NCI-H446 (cell line): ENCODE data around the gene TRPC4.
"Not testable (repeated sequence)": the region's sequence is repeated elsewhere in the genome, so short reads cannot be mapped to it uniquely, and the experiment has no call there.

ENCODE experiments used
- DNase-seq, 2 experiments: peaks; one replicate each; lab custom pipeline; 2025; lab: John Stamatoyannopoulos, UW

TRPC4 gene

DNA sequence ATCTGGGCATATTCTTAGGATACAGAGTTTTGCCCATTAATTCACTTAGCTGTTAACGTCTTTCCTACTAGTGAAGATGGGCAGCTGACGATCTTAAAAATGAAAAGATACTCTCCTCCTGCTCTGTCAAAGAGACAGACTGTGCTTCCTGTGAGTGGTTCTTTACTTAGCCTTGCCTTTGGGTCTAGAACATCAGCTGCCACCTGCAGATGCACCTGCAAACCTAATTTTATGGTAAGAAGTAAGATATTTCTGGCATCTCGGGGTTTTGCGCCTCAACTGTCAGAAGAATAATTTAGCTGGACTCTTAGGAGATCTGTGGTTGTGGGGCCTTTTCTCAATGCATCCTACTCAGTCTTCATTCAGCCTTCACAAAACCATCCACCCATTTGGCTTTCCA is 36.2 kb downstream of the TRPC4 start:
- DNase-seq, result no peak

DNA sequence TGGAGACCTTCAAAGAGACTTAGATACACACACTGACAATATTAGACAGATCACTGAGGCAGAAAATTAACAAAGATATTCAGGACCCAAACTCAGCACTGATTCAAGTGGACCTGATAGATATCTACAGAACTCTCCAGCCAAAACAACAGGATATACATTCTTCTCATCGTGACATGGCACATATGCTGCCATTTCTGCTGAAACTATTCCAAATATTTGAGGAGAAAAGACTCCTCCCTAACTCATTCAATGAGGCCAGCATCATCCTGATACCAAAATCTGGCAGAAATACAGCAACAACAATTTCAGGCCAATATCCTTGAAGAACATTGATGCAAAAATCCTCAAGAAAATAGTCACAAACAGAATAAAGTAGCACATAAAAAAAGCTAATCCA is 53.3 kb downstream of the TRPC4 start:
- DNase-seq, result no peak

DNA sequence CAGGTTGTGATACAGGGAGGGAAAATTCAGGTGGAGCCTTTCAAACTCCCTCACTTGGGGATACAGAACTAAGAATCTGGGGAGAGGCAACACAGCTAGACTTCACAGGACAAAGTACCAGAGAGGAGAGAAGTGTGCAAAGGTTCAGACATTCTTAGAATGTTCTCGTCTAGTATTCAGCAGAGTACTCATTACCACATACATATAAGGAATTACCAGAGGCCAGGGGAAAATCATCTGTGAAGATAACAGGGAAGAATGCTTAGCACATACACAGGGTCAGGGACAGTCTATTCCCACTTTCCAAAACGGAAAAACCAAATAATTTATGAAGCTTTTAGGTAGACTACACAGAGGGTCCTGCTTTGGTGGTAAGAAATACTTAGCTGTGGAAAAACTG is 58.1 kb downstream of the TRPC4 start:
- DNase-seq, result no peak

DNA sequence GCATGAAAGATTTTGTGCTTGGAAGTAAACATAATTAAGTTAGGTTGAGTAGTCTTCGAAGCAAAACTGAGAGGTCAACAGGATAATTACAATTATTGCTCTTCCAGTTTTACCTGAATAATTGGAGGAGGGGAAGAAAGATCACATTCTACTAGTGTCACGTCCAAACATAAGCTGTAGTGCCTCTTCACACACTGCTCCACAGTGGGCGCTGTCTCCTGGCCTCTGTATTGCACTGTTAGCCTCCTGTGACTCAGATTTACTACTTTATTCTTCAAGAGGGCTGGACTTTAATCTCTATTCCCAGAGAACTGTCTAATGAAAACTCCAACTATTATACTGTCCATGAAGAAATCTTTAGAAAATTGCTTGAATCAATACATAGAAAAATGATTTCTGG is 62.9 kb downstream of the TRPC4 start:
- no peak for DNase-seq

DNA sequence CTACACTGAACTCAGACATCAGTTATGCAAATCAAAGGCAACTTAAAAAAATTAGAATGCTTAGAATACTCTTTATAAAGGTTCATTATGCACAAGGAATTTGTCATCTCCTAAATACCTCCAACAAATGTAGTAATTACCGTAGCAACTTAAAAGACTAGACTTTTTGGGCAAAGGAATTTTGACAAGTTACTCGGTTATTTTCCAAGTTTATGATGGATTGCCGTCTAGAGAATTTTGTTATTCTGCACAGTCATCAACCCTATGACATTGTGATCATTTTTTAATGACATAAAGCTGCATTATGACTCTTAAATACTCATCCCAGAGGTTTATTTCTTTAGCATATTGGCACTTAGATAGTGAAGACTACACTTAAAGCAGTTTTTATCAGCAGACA is 71.9 kb downstream of the TRPC4 start:
- no peak for DNase-seq

DNA sequence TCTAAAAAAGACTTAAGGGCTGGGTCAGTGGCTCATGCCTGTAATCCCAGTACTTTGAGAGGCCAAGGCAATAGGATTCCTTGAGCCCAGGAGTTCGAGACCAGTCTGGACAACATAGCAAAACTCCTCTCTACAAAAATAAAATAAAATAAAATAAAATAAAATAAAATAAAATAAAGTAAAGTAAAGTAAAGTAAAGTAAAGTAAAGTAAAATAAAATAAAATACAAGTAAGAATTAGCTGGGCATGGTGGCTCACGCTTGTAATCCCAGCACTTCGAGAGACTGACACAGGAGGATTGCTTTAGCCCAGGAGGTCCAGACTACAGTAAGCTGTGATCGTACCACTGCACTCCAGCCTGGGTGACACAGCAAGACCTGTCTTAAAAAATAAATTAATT is 72.8 kb downstream of the TRPC4 start:
- DNase-seq, result not testable (repeated sequence)

DNA sequence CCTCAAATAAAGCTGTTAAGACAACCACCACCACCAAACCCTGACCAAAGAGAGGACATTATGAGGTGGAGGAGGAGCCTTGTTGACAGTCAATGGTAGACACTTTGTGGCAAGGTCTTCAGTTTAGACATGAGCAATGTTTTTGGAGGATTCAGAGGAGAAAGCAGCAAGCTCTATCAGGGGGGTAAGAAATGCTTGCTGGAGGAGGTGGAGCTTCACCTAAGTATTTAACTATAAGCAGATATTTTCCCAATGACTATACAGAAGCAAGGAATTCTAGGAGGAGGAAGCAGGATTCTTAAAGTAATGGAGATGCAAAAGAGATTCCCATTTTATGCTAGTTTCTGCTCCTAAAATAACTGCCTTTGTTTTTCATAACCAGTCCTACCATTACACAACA is 74.2 kb downstream of the TRPC4 start:
- DNase-seq, result no peak

DNA sequence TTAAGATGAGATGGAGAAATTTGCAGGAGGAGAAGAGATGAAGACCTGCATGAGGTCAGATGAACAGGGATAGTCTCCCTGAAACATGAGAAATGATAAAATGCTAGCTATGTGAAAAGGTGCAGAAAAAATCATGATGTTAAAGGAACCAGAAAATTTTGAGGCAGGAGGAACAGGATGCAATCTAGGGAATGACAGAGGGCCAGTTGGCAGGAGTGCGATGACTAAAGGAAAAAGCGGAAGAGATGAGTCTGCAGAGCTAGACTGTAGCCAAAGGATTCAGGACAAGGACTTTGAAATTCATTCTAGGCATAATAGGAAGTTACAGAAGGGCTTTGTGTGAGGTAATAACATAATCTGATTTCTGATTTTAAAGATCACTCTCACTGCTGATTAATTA is 77.9 kb downstream of the TRPC4 start:
- peak in 1 of 2 experiments; percentile 36 for DNase-seq

DNA sequence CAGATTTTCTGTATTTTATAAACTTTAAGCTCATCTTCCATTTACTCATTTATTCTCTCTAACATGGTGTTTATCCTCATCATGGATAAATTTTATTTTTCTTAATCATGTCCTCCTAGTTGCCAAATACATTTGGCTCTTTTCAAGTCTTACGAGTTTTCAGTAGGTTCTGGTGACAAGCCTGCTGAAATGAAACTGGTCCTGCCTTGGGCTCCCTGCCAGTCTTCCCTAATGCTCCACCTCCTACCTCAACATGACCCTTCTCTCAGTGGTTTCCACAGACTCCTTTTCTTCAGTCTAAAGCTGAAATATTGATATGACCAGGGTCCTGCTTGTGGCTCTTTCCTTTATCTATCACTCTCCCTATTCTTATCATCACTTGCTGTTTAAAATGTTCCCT is 81.2 kb downstream of the TRPC4 start:
- DNase-seq, result no peak

DNA sequence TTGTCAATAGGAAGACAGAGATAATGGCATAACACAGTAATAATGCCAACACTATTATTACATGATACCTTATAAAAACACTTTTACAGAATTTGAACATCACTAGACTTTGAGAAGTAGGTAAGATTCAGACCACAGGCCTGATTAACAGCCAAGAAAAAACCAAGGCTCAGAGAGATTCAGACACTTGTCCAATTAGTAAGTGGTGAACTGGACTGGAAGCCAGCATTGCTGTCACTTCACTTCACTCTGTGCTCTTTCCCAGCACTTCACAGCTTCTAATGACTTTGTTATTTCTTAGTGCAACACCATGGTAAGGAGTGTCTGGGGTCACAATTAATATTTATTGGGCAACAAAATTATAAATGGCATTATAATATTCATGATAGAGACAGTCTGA is 91.9 kb downstream of the TRPC4 start:
- DNase-seq, result no peak

DNA sequence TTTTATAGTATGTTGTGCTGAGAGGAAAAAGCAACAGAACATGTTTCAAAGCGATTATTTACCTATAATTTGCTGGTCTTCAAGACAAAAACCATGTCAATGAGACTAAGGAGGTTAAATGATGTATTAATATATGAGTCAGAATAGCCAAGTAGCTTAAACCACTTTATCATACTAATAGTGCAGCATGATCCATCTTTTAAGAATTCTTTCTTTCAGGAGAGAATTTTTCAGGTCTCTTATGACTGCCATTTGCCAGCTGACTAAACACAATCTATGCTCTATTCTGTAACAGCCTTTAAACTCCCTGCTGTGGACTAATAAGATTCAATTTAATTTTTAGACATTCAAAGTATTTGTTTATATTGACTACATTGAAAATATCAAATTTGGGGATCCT is 93.7 kb downstream of the TRPC4 start:
- no peak for DNase-seq

DNA sequence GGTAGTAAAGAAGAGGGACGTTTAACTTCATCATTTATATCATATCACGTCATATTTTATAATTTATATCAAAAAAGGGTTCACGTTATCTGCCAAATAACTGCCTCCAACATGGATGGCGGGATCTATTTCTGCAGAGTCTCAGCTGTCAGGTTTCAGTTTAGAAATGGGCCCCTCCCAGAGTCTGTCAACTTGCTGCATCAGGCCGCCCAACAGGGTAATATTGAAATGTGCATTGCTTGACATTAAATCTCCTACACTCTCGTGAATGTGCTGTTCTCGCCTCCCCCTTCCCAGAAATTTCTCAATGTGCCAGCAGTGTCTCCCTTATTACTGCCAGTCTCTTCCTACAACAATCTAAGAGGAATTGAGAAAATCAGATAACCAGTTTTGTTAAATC is 96.9 kb downstream of the TRPC4 start:
- DNase-seq, result no peak

DNA sequence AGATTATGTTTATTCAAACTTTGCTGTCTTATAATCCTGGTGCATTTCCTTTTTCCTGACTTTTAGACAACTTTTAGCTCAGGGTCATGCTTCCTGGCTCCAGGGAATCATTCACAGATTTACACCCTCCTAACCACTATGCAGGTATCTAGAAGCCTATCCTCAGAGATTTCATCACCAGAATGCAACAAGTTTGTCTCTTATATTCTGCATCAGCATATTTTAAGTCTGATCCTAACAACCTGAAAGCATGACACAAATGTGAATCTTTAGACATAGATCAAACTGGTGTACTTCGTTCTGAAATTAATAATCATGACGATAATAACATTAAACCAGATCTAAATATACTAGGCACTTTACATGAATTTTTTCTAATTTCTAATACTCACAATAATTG is 100.0 kb downstream of the TRPC4 start:
- no peak for DNase-seq

DNA sequence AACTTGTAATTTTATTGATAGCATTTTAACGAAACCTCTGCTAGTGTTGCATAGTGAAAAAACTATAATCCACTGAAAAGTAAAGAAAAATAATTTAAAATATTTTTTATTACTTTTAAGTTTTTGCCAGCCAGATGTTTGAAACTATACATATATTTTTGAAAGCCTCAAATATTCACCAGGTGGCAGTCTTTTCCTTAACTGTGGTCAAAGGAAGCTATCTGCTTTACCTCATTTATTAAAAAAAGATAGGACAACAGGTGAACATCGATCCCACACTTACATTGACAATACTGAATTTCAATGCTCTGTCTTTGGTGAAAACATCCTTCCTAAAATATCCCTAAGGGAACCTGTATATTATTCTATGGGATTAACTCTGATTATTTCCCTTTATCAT is 100.5 kb downstream of the TRPC4 start:
- peak in 1 of 2 experiments; percentile 2 for DNase-seq

DNA sequence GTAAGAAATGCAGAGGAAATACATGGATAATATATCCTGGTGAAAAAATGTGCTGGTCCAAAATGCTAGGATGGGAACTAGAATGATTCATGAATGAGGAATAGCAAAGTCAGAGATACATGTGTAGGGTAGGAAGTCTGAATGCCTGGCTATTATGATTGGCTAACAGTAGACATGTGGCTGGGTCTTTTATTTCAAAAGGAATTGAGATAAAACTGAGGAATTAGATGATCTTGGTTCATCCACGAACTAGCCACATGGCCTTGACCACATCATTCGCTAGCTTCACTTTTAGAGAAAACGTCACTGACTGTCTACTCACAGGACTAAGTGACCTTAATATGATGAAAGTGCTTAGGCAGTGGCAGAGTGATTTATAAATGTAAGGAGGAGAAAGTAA is 103.1 kb downstream of the TRPC4 start:
- DNase-seq, result no peak

DNA sequence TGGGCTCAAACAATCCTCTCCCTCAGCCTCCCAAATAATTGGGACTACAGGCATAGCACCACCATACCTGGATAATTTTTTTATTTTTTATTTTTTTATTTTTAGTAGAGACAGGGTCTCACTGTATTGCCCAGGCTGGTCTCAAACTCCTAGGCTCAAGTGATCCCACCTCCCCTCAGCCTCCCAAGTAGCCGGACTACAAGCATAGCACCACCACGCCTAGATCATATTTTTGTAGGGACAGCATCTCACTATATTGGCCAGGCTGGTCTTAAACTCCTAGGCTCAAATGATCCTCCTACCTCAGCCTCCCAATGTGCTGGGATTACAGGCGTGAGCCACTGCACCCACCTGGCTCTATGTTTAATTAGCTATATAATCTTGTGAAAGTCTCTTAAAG is 114.2 kb downstream of the TRPC4 start:
- no peak for DNase-seq

DNA sequence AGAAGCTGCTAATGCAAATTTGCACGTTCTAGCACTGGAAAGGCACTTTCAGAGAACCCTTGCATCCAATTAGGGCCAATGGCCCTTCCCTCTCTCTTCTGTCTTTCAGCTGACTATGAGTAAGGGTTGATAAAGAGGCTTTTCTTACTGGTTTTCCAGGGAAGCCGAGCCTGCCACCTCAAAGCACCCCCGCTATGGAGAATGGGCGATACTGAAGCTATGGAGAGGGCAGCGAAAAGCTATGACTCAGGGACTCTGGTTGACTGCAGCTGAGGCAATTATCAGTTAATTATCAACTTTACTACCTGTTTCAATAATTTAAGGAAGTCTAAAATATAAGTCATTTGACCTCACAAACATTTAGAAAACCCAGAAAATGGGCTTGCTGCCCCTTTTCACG is 115.8 kb downstream of the TRPC4 start:
- DNase-seq, result no peak

DNA sequence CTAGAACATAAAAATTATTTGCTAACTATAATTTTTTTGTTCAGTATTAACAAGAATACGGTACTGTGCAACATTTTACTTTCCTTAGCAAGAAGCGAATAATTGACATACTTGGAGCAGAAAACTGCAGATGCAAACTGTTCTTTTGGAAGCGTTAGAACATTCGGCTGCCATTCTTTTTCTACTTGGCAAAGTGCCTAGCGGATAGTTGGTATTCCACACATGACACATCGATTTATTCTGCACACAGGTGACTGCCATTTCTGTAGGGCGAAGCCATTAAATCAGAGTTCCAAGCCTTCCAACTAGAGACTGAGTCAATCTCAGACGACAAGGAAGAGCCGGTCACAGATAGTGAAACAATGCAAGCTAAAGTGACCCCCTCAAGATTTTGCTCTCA is 117.4 kb downstream of the TRPC4 start:
- peak in 1 of 2 experiments; percentile 37 for DNase-seq

DNA sequence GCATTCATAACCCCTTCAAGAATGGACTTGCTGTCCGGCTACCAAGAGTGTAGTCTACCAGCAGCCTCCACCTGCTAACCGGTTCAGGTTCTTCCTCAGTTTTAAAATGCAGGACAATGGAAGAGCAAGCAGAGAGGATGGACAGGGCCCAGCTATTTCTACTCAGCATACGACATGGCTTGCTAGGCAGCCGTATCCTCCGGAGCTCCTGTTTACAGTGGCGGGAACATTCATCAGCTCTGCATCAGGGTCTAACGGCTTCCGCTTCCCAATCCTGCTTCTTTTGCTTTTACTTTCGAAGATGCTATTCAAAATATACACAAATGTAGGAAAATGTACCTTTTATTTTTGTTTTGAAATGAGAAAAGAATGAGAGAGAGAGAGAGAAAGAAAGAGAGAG is 118.5 kb downstream of the TRPC4 start:
- no peak for DNase-seq

DNA sequence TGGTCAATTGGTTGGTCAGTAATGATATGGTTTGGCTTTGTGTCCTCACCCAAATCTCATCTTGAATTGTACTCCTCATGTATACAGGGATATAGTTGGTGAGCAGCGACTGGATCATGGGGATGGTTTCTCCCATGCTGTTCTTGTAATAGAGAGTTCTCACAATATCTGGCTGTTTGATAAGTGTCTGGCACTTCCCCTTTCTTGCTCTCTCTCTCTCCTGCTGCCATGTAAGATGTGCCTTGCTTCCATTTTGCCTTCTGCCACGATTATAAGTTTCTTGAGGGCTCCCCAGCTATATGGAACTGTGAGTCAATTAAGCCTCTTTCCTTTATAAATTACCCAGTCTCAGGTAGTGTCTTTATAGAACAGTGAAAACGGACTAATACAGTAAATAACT is 120.7 kb downstream of the TRPC4 start:
- no peak for DNase-seq

DNA sequence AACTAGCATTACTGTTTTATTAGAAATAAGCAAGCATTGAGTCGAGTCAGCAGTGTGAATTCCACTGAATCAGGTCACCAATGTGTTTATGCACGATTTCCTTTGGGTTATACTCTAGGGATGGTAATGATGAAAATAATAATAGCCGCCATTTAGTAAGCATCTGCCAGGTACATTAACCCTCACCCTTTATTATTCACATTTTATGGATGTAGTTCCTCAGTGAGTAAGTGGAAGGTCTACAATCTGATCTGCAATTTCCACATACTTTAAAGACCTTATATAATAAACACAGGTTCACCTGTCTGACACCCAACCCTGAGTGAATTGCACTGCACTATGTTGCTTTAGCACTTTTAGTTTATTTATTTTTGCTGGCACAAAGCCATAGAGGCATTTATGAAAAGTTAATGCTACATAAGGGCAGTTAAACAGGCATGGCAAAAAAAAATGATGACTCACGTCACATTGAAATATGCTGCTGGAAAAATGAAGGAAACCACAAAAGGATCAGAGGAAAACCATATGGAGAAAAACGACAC is 122.4 kb downstream of the TRPC4 start:
- no peak for DNase-seq

DNA sequence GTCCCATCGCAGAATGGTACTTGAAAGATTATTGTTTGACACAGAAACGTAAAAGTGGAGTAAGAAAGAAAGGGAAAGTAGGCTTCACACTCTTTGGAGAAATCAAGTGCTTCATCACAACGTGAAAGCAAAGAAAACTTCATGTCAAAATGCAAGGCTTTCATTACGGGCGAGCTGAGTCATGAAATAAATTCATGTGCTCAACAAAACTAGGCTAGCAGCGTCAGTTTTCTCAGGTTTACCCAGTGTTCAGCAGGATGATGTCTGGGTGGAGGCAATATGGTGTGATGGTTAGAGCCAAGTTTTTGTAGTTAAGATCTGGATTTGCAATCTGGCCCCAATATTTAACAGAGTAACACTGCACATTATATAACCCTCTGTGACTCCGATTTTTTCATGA is 128.0 kb downstream of the TRPC4 start:
- no peak for DNase-seq

DNA sequence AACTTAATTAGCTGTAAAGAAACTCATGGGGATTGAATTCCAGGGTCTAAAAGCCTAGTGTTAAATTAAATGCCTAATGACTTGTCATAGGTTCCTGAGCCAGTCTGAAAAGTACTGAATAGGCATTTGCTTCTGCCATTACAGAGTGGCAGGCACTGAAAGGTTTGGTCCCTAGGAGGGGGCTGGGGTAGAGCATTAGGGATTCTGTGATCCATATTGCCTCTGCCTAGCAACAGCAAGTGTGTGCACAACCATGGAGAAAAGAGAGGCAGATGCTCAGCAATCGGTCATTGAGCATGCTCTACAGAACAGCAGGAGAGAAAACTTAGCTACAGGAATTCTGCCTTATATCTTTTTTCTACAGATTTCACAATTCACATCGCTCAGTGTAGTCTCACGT is 133.5 kb downstream of the TRPC4 start:
- DNase-seq, result peak in 1 of 2 experiments; percentile 27

DNA sequence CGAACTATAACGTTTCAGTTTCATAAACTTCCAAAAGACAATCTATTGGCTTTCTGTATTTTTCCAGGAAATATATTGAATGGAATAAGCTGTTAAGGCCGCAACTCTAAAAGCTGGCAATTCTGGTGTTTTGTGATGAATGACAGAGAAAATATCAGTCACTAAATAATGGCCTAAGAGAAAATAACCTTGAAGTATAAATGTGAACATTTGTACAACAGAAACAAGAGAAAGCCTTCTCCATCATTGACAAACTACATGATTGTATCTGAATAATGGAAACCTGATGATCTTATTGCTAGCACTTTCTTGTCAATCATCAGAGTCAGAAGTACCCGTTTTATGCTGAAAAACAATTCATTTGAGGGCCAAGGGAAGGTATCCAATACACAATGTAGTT is 134.3 kb downstream of the TRPC4 start:
- no peak for DNase-seq

DNA sequence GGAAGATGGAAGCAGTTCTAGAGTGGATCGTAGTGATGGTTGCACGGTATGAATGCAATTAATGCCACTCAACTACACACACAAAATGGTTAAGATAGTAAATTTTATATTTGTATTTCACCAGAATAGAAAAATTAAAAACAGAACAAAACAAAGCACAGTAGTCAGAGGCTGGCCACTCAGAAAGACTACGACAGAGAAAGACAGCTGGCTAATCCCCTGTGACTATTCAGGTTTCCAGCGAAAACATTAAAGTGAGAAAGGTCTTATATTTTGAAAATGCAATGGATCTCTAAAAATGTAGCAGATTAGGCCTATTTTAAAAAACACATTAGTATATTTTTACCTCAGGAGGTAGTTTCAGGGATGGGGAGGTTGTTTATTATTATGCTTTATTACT is 139.7 kb downstream of the TRPC4 start:
- no peak for DNase-seq
